Fibroblast of lung (primary cell): Measurements from ENCODE around the gene UGT1A5.

ENCODE experiments used
- CTCF ChIP-seq, 2 donors: IDR thresholded peaks in 1 of 2; conservative IDR thresholded peaks in 1 of 2; 1 replicate in 1 of 2; 2 replicates in 1 of 2; pipeline ENCODE4 v1.5.1; 2011 to 2012; ENCODE audit warnings: low read length in 2 of 2, control low read depth in 1 of 2, inconsistent platforms in 1 of 2, low read depth in 1 of 2, mild to moderate bottlenecking in 1 of 2
- EZH2 ChIP-seq: IDR thresholded peaks from 2 replicates; pipeline ENCODE4 v1.5.1; 2012; ENCODE audit warnings: low read length, control low read depth, mild to moderate bottlenecking; ENCODE audit errors: missing control alignments

GRCh38 chr2:233693963-233694362 lies 18.7 kb upstream of the UGT1A5 start:
- TF ChIP-seq CTCF (conservative IDR thresholded peaks at IDR 0.05 in 1 of 2, IDR thresholded peaks at IDR 0.05 in 1 of 2; ENCODE audit: low read depth in 1 of 2, low read length in 2 of 2) (no peak), EZH2 (no peak)
